ENCODE data around the gene MAP4K4.

The MAP4K4 gene

GRCh38 chr2:101820519-101820918 is 123.0 kb downstream of the MAP4K4 start:
- no peak for TF ChIP-seq CTCF (IDR thresholded peaks at IDR 0.05; ENCODE audit: extremely low read depth, insufficient read depth, missing control alignments)
- no peak for DNase-seq (ENCODE audit: low spot score)
- in situ Hi-C loops (cut with MboI; ENCODE audit: low pct_unique_long_range_greater_than_20kb, low sequenced_read_pairs, unreplicated experiment) = no loop called here

GRCh38 chr2:101821059-101821805 is 123.7 kb downstream of the MAP4K4 start:
- no peak for DNase-seq (ENCODE audit: low spot score)
- in situ Hi-C loops (cut with MboI; ENCODE audit: low pct_unique_long_range_greater_than_20kb, low sequenced_read_pairs, unreplicated experiment) = no loop called here
- no peak for TF ChIP-seq CTCF (IDR thresholded peaks at IDR 0.05; ENCODE audit: extremely low read depth, insufficient read depth, missing control alignments)

GRCh38 chr2:101821828-101822458 is 124.4 kb downstream of the MAP4K4 start:
- TF ChIP-seq CTCF (IDR thresholded peaks at IDR 0.05; ENCODE audit: extremely low read depth, insufficient read depth, missing control alignments) = no peak
- no peak for DNase-seq (ENCODE audit: low spot score)
- in situ Hi-C loops (cut with MboI; ENCODE audit: low pct_unique_long_range_greater_than_20kb, low sequenced_read_pairs, unreplicated experiment) = no loop called here

- in situ Hi-C loops (cut with MboI; ENCODE audit: low pct_unique_long_range_greater_than_20kb, low sequenced_read_pairs, unreplicated experiment) = no loop called here
- peak; percentile 84 for TF ChIP-seq CTCF (IDR thresholded peaks at IDR 0.05; ENCODE audit: extremely low read depth, insufficient read depth, missing control alignments)
- peak; percentile 18 for DNase-seq (ENCODE audit: low spot score)
Observed at GRCh38 chr2:101823347-101823791, 125.9 kb downstream of the MAP4K4 start.

- in situ Hi-C loops (cut with MboI; ENCODE audit: low pct_unique_long_range_greater_than_20kb, low sequenced_read_pairs, unreplicated experiment) = no loop called here
- no peak for DNase-seq (ENCODE audit: low spot score)
- TF ChIP-seq CTCF (IDR thresholded peaks at IDR 0.05; ENCODE audit: extremely low read depth, insufficient read depth, missing control alignments) = no peak
Observed at GRCh38 chr2:101823859-101824258, 126.4 kb downstream of the MAP4K4 start.

- in situ Hi-C loops (cut with MboI; ENCODE audit: low pct_unique_long_range_greater_than_20kb, low sequenced_read_pairs, unreplicated experiment) = loop anchor here (25.0 kb wide), 1 partner anchor 414 kb away; no protein-coding TSS in a partner anchor
- TF ChIP-seq CTCF (IDR thresholded peaks at IDR 0.05; ENCODE audit: extremely low read depth, insufficient read depth, missing control alignments) = no peak
- no peak for DNase-seq (ENCODE audit: low spot score)
Observed at GRCh38 chr2:101826716-101827115, 129.2 kb downstream of the MAP4K4 start.

All from GM13977 (cell line).